Caki2 (cell line): ENCODE data around the gene DHFR. TPM values are rescaled to one million over a fixed set of nuclear protein-coding genes. Genes with fewer than 3 reads are reported as not detected.
"Not testable (repeated sequence)": the region's sequence is repeated elsewhere in the genome, so short reads cannot be mapped to it uniquely, and the experiment has no call there.

ENCODE experiments used
- DNase-seq: peaks from one replicate; pipeline ENCODE4 v3.0.0-alpha.2; 2015; ENCODE audit warnings: low read depth
- in situ Hi-C: cut with HindIII; loops from 2 replicates; pipeline ENCODE4 v1.10.0; 2016; ENCODE audit warnings: low sequenced_read_pairs, low pct_unique_long_range_greater_than_20kb, mixed read lengths
- total RNA-seq: library from RNA; depleted of rRNA; stranded (reverse); fragments of >200 nt; shearing (Covaris generic); gene quantifications from 2 replicates; pipeline ENCODE4 v1.2.3, GENCODE V29; 2014; ENCODE audit warnings: low replicate concordance

The DHFR gene
- total RNA-seq, 1 experiment from 2014 or later = 80.1 TPM

DNA sequence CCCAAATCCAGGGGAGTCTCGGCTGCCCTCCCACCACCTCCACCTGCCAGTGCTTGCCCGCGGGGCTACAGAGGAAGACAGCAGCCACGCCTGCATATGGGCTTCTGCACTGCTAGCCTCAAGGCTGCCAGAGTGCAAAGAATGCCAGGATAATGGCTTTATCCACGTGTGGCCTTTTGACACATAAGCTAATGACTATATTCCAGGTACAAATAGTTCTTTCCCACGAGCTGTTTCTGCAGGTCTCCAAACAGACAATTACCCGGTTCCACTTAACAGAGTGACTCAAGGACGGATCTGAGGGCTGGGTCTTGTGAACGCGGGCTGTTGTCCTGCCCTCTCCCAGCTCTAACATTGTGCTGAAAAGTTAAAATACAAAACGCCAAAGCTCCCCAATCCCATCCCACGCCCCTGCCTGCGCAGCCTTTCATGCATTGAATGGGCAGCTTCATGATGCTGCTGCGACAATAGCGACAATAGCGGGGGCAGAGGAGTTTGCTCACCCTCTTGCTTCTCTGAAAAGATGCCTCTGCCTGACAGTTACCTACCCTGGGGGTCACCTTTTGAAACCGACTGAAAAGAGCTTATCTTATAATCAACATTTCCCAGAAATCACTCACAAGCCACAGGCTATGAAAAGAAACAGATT, 39.4 kb downstream of the DHFR start:
- DNase-seq = no peak
- in situ Hi-C loops = no loop called here

- DNase-seq = no peak
- in situ Hi-C loops = no loop called here
Measured at GRCh38 chr5:80609692-80610091, 45.1 kb downstream of the DHFR start.

- in situ Hi-C loops = no loop called here
- no peak for DNase-seq
Measured at GRCh38 chr5:80608731-80609130, 46.1 kb downstream of the DHFR start.

DNA sequence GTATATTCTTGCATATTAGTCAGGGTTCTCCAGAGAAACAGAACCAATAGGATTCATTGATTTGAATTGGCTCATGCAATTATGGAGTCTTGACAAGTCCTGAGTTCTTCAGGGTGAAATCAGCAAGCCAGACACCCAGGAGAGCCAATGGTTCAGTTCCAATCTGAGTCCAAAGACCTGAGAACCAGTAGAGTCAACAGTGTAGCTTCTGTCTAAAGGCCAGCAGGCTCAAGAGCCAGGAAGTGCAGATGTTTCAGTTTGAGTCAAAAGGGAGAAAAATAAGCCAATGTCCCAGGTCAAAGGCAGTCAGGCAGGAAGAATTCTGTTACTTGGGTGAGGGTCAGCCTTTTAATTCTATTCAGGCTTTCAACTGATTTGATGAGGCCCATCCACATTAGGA, 47.0 kb downstream of the DHFR start:
- in situ Hi-C loops = no loop called here
- no peak for DNase-seq

- no peak for DNase-seq
- in situ Hi-C loops = no loop called here
Measured at GRCh38 chr5:80607343-80607742, 47.4 kb downstream of the DHFR start.

GRCh38 chr5:80600943-80601693, 53.7 kb downstream of the DHFR start:
- DNase-seq = no peak
- in situ Hi-C loops = no loop called here

GRCh38 chr5:80597500-80597899, 57.3 kb downstream of the DHFR start:
- no peak for DNase-seq
- in situ Hi-C loops = no loop called here

GRCh38 chr5:80594810-80595209, 60.0 kb downstream of the DHFR start:
- no peak for DNase-seq
- in situ Hi-C loops = no loop called here

GRCh38 chr5:80592761-80593160, 62.0 kb downstream of the DHFR start:
- no peak for DNase-seq
- in situ Hi-C loops = no loop called here

DNA sequence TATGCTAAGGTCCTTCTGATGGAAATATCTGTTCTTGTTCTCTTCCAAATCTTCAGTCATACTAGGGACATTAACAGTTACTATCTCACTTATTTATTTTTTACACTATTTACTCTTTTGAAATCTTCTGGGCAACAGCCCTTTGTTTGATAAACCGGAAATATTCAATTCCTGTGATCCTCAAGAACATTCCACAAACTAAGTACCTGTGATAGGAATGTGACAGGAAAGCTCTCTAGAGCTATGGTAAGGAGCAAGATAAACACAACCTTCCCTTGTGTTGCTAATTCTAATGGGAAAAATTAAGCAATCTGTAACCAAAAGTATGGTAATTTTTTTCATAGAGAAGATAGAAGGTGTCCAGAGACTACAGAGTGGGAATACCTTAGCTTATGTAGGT, 62.7 kb downstream of the DHFR start:
- DNase-seq = no peak

GRCh38 chr5:80591352-80591751, 63.4 kb downstream of the DHFR start:
- in situ Hi-C loops = no loop called here
- peak; percentile 90 for DNase-seq

More for the DNA sequence above, 62.7 kb downstream of the DHFR start:
- in situ Hi-C loops = no loop called here

DNA sequence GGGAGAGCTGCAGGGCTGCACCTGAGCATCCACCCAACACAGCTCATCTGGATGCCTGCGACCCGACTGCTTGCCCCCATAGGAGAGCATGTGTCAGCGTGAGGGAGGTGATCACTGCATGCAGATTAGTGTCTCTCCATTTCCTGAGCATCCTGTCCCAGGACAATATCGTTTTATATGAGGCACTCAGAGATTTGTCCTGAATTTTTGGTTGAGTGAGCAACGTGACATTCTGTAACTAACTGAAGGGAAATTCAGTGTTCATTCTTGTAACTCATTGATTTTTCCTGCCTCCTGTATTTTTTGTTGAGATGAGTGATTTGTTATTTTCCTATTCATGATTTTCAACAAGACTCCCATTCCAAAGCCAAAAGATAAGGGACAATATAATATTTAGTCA, 64.0 kb downstream of the DHFR start:
- in situ Hi-C loops = no loop called here
- DNase-seq = peak; percentile 71

GRCh38 chr5:80588858-80589540, 65.8 kb downstream of the DHFR start:
- no peak for DNase-seq
- in situ Hi-C loops = no loop called here

- in situ Hi-C loops = no loop called here
- no peak for DNase-seq
Measured at GRCh38 chr5:80584770-80585169, 70.0 kb downstream of the DHFR start.

DNA sequence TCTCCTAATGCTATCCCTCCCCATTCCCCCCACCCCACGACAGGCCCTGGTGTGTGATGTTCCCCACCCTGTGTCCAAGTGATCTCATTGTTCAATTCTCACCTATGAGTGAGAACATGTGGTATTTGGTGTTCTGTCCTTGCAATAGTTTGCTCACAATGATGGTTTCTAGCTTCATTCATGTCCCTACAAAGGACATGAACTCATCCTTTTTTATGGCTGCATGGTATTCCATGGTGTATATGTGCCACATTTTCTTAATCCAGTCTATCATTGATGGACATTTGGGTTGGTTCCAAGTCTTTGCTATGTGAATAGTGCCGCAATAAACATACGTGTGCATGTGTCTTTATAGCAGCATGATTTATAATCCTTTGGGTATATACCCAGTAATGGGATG, 74.5 kb downstream of the DHFR start:
- DNase-seq, in situ Hi-C loops: not testable (repeated sequence)

GRCh38 chr5:80579050-80579449, 75.7 kb downstream of the DHFR start:
- in situ Hi-C loops = no loop called here
- no peak for DNase-seq

- no peak for DNase-seq
- in situ Hi-C loops = no loop called here
Measured at GRCh38 chr5:80577707-80578106, 77.1 kb downstream of the DHFR start.

DNA sequence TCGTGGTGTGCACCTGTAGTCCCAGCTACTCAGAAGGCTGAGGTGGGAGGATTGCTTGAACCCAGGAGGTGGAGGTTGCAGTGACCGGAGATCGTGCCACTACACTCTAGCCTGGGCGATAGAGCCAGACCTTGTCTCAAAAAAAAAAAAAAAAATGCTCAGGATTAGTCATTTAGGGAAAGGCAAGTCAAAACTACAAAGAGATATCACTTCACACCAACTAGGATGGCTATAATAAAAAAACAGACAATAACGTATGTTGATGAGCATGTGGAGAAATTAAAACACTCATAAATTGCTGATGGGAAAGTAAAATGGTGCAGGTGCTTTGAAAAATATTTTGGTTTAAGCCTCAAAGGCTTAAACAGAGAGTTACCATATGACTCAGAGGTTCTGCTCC, 78.4 kb downstream of the DHFR start:
- in situ Hi-C loops = no loop called here
- no peak for DNase-seq
